ENCODE measurements around the gene APOL4.
"Not testable (repeated sequence)": the region's sequence is repeated elsewhere in the genome, so short reads cannot be mapped to it uniquely, and the experiment has no call there.

- not testable (repeated sequence) for TF ChIP-seq CTCF (optimal IDR thresholded peaks at IDR 0.05 in 1 of 3, IDR thresholded peaks at IDR 0.05 in 1 of 3, conservative IDR thresholded peaks at IDR 0.05 in 1 of 3; ENCODE audit: extremely low read depth in 1 of 3, insufficient read depth in 2 of 3, low read length in 3 of 3); EZH2 (IDR thresholded peaks at IDR 0.05; ENCODE audit: low read length)
These were observed 29.4 kb upstream of the APOL4 start for GRCh38 chr22:36231051-36231450.

Measured in keratinocyte (primary cell).